NCI-H1105 treated with DMSO at 0.1 percent for 48 hours (cell line): ENCODE measurements around the gene ZNF831.
A peak's percentile ranks its signal among the peaks of the same experiment; 100 is the strongest.

Experiments used
- DNase-seq: peaks from one replicate; lab custom pipeline; 2025; lab: John Stamatoyannopoulos, UW

The ZNF831 gene

DNA sequence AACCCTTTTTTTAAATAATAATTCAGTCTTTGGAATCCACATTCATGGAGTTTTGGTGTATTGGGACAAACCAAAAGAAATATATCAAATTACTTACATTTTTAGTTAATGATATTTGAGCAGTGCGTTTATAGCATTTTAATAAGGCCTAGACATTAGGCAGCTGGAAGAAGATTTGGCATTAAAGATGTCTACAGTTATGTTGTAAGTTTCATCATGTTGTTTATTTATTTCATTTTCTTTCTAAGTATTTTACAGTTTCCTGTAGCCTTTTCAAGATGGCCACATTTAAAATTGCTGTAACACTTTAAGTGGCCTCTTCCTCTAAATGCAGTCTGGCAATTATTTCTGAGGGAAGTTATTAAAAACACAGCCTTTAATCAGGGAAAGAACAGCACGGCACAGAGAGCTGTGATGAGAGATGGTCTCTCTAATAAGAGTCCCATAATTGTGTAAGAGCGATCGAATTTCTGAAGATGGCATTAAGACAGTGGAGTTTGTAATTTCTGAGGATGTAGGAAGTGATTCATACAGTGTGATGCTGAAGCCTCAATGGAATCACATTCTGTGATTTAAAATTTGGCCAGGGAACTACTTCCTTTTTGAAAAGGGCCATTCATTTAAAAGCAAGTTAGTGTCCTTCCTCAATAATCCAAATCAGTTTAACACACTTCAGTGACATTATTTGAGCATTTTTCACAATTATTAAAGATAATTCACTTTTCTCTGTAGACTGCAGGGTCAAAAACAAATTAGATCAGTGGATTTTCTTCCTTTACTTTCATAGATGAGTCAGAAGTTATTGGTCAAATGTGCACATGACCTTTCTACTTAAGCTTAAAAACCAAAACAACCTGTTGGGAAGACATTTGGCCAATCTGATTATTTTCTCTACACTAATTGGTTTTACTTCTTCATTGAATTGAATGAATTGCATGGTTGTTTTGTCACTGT lies 84.4 kb downstream of the ZNF831 start:
- DNase-seq = peak; percentile 23

GRCh38 chr20:59250293-59250692 lies 86.7 kb downstream of the ZNF831 start:
- no peak for DNase-seq

DNA sequence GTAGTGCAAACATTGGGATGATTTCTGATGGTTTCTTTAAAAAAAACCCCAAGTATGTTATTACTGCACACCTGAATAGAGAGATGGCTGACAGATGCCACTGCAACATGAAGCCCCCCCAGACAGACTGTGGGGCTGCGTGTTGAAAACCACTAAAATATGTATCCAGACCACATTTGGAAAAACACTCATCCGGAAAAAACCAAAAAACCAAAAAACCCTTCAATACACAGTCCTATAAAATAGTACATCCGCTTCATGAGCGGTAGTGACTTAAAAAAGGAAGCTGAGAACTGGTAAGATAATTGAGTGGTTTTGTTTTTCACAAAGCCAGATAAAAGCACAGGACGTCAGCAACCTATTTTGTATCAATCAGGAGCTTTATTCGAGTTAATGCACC lies 89.7 kb downstream of the ZNF831 start:
- no peak for DNase-seq

DNA sequence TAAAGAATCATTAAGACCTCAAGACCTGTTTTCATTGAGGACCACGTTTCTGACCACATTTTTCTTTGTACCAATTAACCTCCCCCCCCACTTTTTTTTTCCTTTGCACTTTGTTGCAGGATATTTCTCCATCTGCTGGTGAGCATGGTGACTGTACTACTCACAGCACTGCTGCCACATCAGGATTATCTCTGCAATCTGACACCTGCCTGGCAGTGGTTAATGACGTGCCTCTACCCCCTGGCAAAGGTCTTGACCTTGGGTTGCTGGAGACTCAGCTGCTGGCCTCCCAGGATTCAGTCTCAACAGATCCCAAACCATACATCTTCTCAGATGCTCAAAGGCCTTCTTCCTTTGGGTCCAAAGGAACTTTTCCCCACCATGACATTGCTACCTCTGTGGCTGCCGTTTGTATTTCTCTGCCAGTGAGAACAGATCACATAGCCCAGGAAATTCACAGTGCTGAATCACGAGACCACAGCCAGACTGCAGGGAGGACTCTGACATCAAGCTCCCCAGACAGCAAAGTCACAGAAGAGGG lies 90.2 kb downstream of the ZNF831 start:
- DNase-seq = peak; percentile 12

- no peak for DNase-seq
These were observed 91.6 kb downstream of the ZNF831 start for GRCh38 chr20:59255256-59255655.

DNA sequence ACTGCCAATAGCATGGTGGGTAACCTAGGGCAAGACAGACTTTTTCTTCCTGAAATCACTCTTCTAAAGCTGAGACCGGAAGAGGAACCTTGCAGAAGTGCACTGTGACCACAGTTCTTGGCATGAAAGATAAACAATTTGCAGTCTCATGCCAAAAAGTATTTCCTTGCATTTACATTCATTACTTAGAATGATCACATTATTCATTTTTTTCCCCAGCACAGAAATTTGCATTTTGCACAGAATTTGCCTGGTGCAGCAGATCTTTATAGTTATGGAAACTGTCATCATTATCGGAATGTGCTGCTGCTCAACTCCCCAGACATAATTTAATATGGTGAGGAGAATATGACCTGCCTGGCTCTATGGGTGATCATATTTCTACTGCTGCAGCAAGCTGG lies 94.6 kb downstream of the ZNF831 start:
- no peak for DNase-seq

DNA sequence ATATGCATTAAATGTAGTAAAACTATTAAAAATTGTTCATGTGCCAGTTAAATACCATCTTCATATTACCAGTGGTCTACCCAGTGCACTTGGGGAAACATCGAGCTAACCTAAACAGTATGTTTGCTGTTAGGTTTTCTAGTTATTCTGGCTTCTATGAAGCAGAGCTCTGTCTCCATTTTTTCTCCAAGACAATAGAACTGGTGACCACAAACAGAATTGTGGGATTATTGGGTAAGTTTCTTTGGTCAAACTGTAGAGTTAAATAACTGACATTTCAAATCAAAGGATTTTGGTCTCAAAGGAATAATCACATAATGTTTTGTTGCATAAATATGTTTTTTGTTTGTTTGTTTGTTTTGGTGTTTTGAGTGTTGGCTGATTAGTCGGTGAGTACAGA lies 96.3 kb downstream of the ZNF831 start:
- DNase-seq = no peak

GRCh38 chr20:59265298-59265697 lies 101.7 kb downstream of the ZNF831 start:
- DNase-seq = no peak

DNA sequence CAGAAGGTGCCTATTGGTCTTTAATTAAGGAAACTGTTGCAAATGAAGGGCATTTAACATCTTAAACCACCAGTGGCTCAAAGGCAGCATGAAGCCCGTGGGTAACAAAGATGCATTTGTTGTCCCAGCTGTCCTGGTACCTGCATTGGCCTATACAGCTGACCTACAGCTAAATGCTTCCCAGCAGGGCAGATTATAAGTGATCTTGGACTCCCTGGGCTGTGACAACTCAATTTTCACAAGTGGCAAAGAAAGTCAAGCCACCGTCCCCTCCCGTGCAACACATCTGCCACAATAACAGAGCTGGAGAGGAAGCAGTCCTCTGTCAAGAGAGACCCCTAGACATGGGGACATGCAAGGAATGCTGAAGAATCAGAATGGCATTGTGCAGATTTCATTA lies 105.2 kb downstream of the ZNF831 start:
- DNase-seq = no peak

GRCh38 chr20:59269411-59270025 lies 105.9 kb downstream of the ZNF831 start:
- DNase-seq = no peak

- DNase-seq = no peak
These were observed 106.8 kb downstream of the ZNF831 start for GRCh38 chr20:59270380-59270779.

- DNase-seq = no peak
These were observed 110.2 kb downstream of the ZNF831 start for GRCh38 chr20:59273739-59274357.

- DNase-seq = no peak
These were observed 113.3 kb downstream of the ZNF831 start for GRCh38 chr20:59276938-59277337.

DNA sequence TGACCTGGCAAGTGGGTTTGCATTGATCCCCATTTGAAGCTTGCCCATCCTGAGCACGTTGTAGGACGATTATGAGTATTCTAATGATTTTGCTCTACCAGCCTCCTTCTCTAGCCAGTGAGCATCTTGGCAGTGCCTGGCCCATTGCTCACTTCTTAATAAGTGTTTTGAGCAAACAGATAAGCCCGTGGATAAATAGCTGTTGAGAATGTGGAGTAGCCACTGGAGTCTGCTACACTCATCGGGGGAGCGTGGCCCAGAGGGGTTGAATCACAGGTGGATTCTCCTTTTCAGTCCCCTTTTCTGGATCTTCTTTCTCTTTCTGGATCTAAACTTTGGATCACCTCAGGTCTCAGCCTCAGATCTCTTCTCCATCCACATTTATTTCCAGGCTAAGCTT lies 120.8 kb downstream of the ZNF831 start:
- DNase-seq = no peak

GRCh38 chr20:59289994-59290393 lies 126.4 kb downstream of the ZNF831 start:
- no peak for DNase-seq

DNA sequence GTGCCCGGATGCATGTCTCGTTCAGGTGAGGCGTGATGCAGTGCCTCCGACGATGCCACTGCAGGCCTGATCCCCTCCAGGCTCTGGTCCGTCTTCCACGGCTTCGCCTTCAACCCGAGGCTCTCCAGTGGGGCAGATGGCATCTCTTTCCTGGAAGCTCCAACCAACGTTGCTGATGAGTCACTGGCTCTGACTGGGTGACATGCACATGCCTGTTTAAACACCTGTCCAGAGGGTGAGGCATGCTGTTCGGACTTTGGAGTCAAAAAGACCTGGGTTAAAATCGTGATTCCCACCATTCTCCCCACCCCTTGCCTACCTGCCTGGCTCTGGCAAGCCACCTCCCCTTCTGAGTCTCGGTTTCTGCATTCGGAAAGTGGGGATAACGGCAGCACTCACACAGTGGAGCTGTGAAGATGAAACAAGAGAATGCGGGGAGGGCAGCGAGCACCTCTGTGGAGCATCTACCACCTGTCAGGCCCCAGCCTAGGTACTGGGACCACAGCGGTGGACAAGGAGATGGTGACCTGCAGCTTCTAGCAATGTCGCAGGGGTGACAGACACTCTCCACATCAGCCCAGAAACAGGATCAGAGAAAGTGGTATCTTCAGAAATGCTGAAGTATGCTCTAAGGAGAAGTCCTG lies 128.2 kb downstream of the ZNF831 start:
- no peak for DNase-seq

DNA sequence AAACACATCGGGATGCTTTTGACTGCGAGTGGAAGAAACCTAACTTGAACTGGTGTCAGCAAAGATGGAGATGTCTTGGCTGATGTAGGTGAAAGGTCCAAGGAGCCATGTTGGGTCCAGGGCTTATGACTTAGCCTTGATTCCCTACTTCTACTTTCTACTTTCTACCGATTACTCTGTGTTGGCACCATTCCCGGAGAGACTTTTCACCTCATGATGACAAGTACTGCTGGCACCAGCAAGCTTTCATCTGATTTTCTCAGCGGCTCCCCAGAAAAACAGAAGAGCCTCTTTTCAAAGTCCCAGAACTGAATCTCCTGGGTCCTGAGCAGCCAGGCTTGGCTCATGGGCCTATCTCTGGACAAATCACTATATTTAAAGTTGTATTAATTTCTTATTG lies 131.9 kb downstream of the ZNF831 start:
- DNase-seq = peak; percentile 35

- DNase-seq = no peak
These were observed 134.1 kb downstream of the ZNF831 start for GRCh38 chr20:59297686-59298085.

DNA sequence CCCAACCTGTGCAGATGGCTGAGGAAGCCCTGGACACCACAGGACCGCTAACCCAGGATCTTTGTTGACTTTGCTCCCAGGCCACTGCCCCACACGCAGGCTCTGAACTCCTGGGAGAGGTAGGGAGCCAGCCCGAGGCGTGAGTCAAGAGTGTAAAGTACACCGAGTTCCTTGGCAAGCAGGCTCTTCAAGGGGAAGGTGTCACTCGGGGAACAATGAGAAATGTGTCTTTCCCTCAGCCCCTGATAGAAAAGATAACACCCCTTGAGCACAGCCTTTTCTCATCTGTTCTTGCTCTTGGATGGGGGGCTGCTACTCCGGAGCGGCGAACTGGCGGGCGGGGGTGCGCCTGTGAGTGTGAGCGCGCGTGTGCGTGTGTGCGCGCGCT lies 136.3 kb downstream of the ZNF831 start:
- no peak for DNase-seq

GRCh38 chr20:59300333-59301081 lies 136.9 kb downstream of the ZNF831 start, which contains the start of gene EDN3:
Gene EDN3, plus strand, starts transcription at chr20:59300611. Its CDS starts 202 bp downstream, at chr20:59300813.
- DNase-seq = no peak

- DNase-seq = no peak
These were observed 137.9 kb downstream of the ZNF831 start for GRCh38 chr20:59301343-59302007.
